Measurements from ENCODE around the gene CISTR.
"Not testable (repeated sequence)": the region's sequence is repeated elsewhere in the genome, so short reads cannot be mapped to it uniquely, and the experiment has no call there.

Gene CISTR

DNA sequence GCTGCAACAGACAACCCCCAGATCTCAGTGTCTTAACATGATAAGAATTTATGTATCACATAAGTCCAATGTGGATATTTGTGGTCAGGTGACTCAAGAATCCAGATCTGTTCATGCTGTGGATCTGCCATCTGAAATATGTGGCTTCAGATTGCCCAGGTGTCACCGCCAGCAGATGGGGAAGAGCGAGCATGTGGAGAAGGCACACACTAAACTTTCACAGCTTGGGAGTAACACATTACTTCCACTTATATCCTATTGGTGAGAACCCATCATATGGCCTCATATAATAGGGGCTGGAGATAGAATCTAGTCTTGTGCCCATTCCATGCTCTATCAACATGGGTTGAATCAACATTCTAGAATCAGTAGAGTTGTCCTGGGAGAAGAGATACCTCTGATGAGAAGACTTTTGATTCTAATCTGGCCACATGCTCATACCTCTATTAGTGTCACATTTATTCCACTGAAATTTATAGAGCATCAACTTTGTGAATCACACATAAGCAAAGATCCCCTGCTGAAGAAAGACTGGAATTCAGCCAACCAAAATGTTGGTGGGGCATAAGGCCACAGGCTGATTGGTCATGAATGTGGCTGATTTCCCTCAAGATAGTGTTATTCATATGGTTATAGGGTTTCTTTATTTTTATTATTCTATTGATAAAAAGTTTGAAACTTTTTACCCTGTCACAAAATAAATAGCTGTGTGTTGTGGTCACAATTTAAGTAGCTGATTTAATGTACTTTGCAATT is 18.6 kb downstream of the CISTR start:
- in situ Hi-C loops (cut with HindIII; ENCODE audit: low pct_ligation_motif_present, low pct_unique_long_range_greater_than_20kb, low sequenced_read_pairs), result no loop called here
- no peak for DNase-seq

DNA sequence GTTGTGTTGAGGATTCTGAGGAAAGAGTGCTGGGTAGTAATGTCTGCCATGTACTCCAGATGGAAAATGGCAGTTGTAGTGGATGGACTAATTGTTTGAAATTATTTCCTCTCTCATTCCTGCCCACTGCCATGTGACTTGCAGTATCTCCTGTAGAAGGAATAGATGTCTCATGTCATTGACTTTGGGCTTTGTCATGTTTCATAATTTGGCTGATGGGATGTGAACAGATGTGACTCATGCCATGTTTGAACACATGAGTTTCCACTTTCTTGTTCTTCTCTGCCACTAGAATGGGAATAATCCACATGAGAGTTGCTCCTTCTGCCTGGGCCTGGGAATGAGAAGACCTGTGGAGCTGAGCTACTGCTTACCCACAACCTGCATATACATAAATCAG is 22.1 kb downstream of the CISTR start:
- in situ Hi-C loops (cut with HindIII; ENCODE audit: low pct_ligation_motif_present, low pct_unique_long_range_greater_than_20kb, low sequenced_read_pairs), result no loop called here
- no peak for DNase-seq

DNA sequence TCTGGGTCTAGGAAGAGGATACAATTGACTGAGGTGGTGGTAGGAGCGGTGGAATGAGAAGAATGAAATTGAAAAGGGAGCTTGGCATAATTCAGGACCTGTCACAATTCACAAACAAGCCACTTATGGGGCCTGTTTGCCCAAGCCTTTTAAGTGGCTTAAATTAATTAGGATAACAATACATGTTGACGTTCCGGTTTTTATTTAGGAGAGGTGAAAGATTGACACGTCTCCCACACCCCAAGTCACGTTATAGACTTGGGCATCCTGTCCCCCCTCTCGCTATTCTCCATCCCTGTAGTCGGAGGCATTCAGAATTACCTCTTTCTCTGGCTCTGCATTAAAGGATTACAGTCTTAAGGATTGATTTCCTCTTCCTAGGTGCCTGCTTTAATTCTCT is 23.6 kb downstream of the CISTR start:
- in situ Hi-C loops (cut with HindIII; ENCODE audit: low pct_ligation_motif_present, low pct_unique_long_range_greater_than_20kb, low sequenced_read_pairs), result no loop called here
- DNase-seq, result no peak

DNA sequence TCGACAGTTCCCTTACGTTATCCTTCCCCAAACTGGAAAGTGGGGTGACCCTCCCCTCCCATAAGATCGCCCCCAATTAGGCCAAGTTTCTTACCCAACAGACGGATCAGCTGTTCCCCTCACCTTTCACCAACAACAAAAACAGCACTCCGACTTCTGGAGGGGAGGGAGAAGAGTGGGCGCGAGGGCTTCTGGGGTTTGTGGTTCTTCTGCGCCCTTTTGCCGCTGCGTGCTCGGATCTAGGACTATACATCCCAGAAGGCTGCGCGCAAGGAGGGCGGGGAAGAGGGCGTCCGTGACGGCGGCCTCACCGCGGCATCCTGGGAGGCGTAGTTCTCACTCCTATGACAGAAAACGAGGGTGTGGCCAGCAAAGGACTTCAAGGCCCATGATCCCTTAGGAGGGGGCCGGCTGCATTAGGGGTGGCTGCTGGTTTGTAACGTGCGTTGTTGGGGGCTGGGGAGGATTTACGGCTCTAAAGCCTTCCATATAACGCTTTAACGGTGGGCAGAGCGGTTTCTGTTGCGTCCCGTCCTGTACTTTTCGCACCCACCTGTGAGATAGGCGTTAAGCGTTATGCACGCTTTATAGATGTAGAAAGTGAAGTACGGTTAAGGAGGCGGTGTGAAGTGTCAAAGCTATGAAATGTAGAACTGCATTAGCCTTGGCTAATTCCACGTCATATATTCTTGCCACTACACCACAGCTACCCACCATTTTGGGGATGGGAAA is 24.3 kb downstream of the CISTR start, which contains the start of gene CALCOCO1:
TSS of gene CALCOCO1 (minus strand) at position 143 of the 732 bp plus-strand sequence. CDS start 2,210 bp downstream, outside the sequence.
- in situ Hi-C loops (cut with HindIII; ENCODE audit: low pct_ligation_motif_present, low pct_unique_long_range_greater_than_20kb, low sequenced_read_pairs), result no loop called here

DNA sequence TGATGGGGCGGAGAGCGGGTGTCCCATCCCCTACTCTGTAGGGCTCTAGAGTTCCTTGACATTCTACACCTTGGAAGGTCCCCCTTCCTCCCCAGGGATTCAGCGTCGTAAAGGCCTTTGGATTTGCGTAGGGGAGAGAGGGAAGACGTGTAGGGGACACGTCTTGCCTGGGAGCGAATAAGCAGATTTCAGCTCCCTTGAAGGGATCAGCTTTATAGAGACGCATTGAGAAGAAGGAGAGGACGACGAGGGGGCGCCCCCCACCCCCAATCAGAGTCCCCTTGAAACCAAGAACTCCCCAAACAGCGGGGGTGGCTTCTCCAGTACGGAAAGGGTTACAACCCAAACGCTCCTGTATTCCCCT is 24.9 kb downstream of the CISTR start:
- in situ Hi-C loops (cut with HindIII; ENCODE audit: low pct_ligation_motif_present, low pct_unique_long_range_greater_than_20kb, low sequenced_read_pairs), result no loop called here
- DNase-seq, result peak; percentile 31

More for the DNA sequence above, 24.3 kb downstream of the CISTR start, which contains the start of gene CALCOCO1:
- peak; percentile 99 for DNase-seq

DNA sequence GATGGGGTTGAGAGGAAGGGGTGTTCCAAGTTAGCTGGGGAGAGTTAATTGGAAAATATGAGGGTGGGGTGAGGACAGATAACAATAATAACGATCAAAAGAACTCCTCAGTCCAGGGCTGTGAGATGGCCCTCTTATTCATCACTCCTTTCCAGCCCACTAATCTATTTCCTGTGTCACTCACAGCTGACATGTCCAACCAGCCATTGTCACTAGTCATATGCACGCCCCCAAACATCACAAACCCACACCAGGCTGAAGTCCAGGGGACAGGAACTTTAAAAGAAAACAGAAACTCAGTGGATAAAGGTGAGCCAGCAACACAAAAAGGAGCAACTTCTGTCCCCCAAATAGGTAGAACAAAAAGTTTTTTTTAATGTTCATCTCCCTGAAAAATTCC is 25.4 kb downstream of the CISTR start:
- no peak for DNase-seq
- in situ Hi-C loops (cut with HindIII; ENCODE audit: low pct_ligation_motif_present, low pct_unique_long_range_greater_than_20kb, low sequenced_read_pairs), result no loop called here

DNA sequence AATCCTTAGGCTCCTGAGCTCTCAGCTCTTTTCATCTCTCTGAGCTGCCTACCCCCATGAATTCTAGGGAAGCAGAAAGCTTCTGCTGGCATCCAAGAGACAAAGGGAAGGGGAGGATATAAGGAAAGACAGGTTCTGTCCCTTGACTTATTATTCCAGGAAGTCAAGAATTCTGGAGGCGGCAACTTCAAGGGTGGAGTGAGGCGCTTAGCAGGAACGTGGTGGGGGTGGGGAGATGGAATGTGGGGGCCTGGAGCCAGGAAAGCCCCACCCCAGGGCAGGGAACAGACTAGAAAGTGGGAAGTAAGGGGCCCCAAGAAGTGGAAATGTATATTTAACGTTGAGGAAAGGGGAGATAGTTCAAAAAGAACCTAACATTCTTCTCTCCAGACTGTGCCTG is 26.0 kb downstream of the CISTR start:
- peak; percentile 24 for DNase-seq

DNA sequence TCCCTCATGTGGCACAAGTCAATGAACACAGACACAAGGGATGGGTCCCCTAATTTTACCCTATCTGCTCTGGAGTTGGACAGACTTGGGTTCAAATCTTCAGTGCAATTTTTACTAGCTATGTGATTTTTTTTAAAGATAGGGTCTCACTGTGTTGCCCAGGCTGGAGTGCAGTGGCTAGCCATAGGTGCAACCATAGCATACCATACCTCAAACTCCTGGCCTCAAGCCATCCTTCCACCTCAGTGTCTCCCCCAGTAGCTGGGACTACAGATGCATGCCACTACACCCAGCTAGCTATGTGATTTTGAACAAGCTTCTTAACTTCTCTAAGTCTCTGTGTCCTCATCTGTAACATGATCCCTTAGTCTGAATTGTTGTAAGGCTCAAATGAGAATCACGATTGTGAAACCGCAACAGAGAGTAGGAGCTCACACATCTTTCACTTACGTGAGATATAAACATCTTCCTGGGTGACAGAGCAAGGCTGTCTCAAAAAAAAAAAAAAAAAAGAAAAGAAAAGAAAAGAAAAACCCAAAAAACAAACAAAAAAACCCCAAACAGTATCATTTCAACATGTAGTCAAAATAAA is 29.2 kb downstream of the CISTR start:
- in situ Hi-C loops (cut with HindIII; ENCODE audit: low pct_ligation_motif_present, low pct_unique_long_range_greater_than_20kb, low sequenced_read_pairs), result no loop called here
- no peak for DNase-seq

More for the DNA sequence above, 26.0 kb downstream of the CISTR start:
- in situ Hi-C loops (cut with HindIII; ENCODE audit: low pct_ligation_motif_present, low pct_unique_long_range_greater_than_20kb, low sequenced_read_pairs), result no loop called here

DNA sequence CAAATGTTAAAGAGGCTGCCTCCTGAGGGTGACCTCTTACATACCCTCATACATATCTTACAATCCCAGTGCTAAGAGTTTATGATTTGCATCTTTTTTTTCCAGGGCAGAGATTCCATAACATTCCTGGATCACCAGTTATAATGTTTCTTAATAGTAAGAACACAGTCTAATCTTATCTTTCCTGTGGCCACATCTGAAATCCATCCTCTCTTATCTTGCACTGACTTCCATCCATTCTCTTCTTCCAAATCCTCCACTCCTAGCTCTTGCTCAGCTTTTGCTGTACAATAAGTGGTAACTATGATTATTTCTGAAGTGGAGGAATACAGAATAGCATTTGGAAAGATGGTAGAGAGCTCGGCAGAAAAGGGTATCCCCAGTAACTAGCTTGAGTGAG is 30.8 kb downstream of the CISTR start:
- no peak for DNase-seq
- in situ Hi-C loops (cut with HindIII; ENCODE audit: low pct_ligation_motif_present, low pct_unique_long_range_greater_than_20kb, low sequenced_read_pairs), result no loop called here

DNA sequence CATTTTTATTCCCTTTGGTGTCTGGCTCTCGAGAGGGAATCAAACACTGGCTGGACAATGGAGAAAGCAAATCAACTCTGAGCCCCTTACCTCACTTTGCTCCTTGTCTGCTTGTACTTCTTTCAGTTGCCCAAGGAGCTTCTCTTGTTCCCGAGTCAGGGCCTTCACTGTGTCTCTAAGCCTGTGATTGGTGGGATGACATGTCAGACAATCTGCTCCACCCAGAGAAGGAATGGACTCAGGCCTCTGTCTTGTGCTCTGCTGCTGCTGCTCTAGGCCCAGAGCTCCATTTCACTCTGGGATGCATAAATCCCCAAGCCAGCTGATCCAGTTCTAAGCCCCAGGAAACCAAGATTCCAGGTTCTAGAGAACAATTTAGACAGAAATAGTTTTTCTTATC is 32.1 kb downstream of the CISTR start:
- in situ Hi-C loops (cut with HindIII; ENCODE audit: low pct_ligation_motif_present, low pct_unique_long_range_greater_than_20kb, low sequenced_read_pairs), result no loop called here
- DNase-seq, result no peak

DNA sequence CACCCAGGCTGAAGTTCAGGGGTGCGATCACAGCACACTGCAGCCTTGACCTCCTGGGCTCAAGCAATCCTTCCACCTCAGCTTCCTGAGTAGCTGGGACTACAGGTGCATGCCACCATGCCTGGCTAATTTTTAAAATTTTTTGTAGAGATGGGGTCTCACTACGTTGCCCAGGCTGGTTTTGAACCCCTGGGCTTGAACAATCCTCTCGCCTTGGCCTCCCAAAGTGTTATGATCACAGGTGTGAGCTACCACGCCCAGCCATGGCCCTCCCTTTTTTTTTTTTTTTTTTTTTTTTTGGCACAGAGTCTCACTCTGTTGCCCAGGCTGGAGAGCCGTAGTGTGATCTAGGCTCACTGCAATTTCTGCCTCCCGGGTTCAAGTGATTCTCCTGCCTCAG is 33.2 kb downstream of the CISTR start:
- DNase-seq; in situ Hi-C loops (cut with HindIII; ENCODE audit: low pct_ligation_motif_present, low pct_unique_long_range_greater_than_20kb, low sequenced_read_pairs): not testable (repeated sequence)

DNA sequence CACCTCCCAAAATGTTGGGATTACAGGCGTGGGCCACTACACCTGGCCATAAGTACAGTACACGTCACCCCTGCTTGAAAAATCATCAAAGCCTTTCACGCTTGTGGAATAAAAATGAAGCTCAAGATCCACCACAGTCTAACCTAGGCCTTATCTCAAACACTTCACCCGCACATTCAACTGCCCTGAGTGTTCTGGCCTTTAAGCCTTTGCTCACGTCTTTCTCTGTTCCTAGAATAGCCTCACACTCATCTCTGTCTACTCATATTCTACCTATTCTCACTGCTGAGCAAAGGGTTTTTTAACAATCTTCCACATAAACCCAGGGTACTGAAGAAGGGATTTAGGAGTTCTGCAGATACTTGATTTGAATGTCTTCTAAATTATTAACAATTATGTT is 34.5 kb downstream of the CISTR start:
- in situ Hi-C loops (cut with HindIII; ENCODE audit: low pct_ligation_motif_present, low pct_unique_long_range_greater_than_20kb, low sequenced_read_pairs), result no loop called here
- no peak for DNase-seq

DNA sequence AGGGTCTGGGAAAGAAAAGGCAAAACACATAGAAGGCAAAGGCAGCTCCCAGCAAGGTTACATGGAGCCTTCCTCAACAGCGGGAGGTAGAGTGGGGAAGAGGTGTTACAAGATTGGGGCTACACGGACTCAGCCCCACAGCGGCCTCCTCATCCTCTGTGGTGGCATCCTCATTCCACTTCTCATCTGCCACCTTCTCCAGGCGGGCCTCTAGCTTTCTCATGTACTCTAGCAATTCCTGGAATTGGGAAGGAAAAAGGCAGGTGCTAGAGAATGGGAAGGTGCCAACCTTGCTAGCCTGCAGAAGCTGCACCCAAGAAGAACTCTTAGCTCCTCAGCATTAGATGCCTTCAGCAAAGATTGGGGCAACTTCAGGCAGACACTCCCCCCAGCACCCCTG is 37.8 kb downstream of the CISTR start:
- in situ Hi-C loops (cut with HindIII; ENCODE audit: low pct_ligation_motif_present, low pct_unique_long_range_greater_than_20kb, low sequenced_read_pairs), result no loop called here
- no peak for DNase-seq

DNA sequence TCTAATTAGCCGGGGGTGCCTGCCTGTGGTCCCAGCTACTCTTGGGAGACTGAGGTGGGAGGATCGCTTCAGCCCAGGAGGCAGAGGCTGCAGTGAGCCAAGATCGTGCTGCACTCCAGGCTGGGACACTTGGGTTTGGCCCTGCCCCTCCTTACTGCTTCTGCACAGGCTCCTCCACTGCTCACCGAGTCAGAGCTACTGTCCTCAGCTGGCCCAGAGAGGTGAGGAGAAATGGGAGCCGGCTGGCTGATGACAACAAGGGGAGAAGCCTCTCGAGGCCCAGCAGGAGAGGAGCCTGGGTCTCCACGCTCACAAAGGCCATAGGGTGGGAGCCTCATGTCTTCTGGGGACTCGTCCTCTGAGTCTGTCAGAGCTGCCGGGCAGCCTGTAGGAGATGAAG is 38.3 kb downstream of the CISTR start:
- in situ Hi-C loops (cut with HindIII; ENCODE audit: low pct_ligation_motif_present, low pct_unique_long_range_greater_than_20kb, low sequenced_read_pairs), result no loop called here
- no peak for DNase-seq

DNA sequence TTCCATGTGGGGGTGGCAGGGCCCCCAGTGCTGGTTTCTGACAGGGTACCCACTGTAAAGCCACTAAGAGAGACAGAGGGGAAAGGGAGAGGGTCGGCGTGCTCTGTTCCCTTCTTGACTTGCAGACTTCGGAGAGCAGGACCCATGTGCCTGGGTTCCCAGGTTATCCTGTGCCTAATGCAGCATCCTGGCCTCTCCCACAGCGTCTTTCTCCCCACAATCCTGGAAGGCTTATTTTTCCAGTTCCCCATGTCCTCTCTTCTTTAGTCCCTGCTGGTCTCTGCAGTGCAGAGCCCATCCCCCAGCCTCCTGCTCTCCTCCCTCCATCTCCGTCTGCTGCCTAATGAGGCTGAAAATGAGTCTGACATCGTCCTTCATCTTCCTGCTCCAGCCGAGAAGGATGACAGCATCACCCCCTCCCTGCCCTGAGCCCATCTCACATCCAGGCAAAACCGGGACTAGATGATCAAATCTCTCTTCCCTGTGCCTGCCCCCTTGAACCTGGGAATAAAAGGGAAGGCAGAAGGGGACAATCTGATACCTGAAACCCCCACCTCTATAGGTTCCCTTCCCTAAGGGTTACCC is 39.6 kb downstream of the CISTR start:
- DNase-seq, result peak; percentile 24
- in situ Hi-C loops (cut with HindIII; ENCODE audit: low pct_ligation_motif_present, low pct_unique_long_range_greater_than_20kb, low sequenced_read_pairs), result no loop called here

DNA sequence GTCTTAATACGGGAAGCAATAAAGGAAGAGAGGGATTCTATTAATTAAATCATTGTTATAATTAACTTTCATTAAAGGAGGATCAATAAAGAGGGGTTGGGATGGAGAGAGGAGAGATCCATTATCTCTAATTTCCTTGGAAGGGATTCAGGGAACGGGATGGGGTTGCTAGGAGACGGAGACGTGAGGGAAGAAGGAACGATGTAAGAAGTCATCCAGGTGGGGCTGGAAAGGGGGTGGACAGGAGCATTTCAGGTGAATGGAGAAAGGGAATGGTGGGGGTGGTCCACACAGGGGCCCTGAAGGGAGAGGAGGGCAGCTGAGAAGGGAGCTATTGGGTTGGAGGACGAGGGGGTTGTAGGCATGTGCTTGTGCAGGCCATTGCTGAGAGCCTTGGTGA is 41.7 kb downstream of the CISTR start:
- in situ Hi-C loops (cut with HindIII; ENCODE audit: low pct_ligation_motif_present, low pct_unique_long_range_greater_than_20kb, low sequenced_read_pairs), result no loop called here
- DNase-seq, result no peak

DNA sequence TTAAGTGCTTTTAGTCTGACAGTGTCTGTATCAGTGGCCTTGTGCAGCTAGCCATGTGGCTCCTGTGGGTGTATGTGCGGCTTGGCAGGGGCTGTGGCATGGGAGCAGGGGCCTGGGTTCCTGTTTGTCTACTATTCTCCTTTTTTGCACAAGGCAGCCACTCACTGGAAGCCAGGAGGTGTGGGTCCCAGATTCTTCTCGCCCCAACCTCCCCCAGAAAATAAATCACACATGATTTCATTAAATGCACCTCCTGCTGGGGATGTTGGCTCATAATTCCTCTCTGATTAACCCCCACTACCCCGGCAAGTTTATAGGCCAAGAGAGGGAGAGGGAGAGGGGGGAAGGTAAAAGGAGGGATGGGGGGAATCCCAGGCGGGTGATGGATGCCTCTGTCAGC is 42.1 kb downstream of the CISTR start:
- in situ Hi-C loops (cut with HindIII; ENCODE audit: low pct_ligation_motif_present, low pct_unique_long_range_greater_than_20kb, low sequenced_read_pairs), result no loop called here
- no peak for DNase-seq

DNA sequence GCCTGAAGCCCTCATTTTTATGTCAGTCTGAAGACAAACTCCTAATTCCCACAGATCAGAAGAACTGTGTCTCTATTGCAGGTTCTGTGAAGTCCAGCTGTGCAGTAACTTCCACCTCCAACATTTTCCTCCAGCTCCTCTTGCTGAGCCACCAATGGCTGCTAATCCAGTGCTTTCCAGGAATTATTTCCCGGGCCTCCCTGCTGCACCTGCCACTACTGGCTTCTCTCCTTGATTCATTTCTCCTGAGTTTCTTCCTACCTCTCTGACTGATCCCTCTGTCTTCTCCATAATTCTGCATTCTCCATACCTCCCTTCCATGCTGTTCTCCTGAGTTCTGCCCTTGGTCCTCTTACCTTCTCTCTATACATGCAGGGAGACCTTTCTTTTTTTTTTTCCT is 45.7 kb downstream of the CISTR start:
- in situ Hi-C loops (cut with HindIII; ENCODE audit: low pct_ligation_motif_present, low pct_unique_long_range_greater_than_20kb, low sequenced_read_pairs), result no loop called here
- no peak for DNase-seq

DNA sequence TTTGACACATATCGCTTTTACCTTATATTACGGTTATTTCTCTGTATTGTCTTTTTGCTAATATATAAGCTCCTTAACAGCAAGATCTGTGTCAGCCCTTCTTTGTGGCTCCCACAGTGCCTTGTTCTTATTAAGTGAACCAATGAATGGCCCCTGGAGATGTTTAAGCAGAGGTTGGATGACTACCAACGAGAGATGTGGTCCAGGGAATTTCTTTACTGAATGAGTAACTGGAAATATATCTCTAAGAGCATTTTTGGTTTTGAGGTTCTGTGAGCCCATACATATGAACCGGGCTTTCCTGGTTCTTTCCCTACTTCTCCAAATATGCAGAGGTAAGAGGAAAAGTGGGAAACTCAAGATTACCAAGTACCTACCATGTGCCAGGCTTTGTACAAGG is 48.0 kb downstream of the CISTR start:
- DNase-seq, result peak; percentile 59
- in situ Hi-C loops (cut with HindIII; ENCODE audit: low pct_ligation_motif_present, low pct_unique_long_range_greater_than_20kb, low sequenced_read_pairs), result no loop called here
